GM21619 (cell line): ENCODE data around the gene TBC1D9.
"Not testable (repeated sequence)": the region's sequence is repeated elsewhere in the genome, so short reads cannot be mapped to it uniquely, and the experiment has no call there.

Experiments
- ATAC-seq: cut with Tn5 transposase; IDR thresholded peaks from one replicate; pipeline ENCODE4 v1.9.1; 2021; ENCODE audit not compliant: unreplicated experiment

Gene TBC1D9

GRCh38 chr4:140754918-140755773, 1.0 kb downstream of the TBC1D9 start:
- no peak for ATAC-seq

DNA sequence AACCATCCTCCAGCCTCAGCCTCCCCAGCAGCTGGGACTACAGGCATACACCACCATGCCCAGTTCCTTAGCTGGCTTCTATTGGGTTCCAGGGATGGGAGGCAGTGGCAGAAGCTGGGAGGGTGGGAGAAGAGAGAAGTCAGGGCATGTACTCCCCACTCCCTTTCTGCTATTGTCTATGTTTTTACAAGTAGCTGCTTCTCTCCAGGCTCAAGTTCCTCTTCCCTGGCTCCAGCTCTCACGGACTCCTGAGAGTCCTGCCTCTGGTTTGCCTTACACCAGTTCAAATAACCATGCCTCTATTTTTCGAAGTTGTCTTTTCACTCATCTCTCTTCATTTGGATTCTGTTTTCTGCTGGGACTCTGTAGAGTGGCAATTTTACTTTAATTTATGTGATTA, 2.9 kb downstream of the TBC1D9 start:
- ATAC-seq: no peak

DNA sequence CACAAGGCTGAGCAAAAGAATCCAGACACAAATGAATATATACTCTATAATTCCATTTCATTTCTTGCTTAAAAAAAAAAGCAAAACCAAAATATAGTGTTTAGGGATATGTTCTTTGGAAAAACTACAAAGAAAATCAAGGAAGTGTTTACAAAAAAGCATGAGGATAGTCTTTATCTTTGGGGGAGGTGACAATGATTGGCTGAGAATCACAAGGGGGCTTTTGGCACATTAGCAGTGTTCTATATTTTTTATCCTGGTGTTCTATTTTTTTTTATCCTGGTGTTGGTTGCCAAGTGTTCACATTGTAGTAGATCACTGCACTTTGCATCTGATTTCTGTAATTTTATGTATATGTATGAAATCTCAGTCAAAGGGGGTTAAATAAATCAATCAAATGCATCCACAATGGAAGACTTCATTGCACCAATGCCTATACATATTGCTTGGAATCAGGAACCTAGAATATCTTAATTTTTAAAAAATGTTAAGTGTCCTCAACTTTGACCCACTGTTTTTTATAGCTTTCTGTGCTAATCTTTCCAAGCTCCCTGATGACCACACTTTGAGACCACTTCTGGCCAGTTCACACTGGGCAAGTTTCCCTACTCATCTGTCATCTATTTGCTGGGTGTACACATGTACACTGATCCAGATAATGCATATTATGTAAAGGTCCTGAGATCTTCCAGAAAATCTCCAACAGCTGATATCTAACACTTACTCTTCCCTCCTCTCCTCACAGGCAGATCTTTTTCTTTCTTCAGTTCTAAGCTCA, 3.7 kb downstream of the TBC1D9 start:
- no peak for ATAC-seq

DNA sequence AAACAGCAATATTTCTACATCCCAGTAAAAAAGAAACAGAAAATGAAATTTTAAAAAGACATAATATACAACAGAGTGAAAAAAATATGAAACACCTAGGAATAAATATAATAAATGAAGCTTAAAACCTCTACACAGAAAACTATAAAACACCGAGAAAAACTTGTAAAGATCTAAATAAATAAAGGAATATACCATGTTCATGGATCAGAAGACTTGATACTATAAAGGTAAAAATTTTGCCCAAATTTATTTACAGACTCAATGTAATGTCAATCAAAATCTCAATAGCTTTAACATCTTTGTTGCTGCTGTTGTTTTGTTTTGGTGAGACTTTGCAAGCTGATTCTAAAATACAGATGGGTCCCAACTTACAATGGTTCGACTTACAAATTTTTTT, 5.7 kb downstream of the TBC1D9 start:
- ATAC-seq: no peak

DNA sequence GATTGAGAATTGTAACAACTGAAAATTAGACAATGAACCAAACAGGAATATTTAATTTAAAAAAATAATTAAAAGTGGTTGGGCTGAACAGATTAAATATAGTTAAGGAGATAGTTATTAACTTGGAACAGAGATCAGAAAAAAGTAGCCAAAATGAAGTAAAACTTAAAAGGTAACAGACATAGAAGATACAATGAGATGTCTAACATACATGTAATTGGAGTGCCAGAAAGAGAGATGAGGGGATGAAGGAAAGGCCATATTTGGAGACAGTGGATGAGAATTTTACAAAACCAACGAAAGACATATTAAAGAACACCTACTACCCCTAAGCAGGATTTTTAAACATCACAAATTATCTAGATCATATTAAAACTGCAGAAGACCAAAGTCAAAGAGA, 8.0 kb downstream of the TBC1D9 start:
- no peak for ATAC-seq

DNA sequence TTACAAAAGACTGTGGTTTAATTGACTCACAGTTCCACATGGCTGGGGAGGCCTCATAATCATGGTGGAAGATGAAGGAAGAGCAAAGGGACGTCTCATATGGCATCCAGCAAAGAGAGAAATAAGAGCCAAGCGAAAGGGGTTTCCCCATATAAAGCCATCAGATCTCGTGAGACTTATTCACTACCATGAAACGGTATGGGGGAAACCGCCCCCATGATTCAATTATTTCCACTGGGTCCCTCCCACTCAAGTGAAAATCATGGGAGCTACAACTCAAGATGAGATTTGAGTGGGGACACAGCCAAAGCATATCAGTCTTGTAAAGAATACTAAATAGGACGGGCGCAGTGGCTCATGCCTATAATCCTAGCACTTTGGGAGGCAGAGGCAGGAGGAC, 9.6 kb downstream of the TBC1D9 start:
- ATAC-seq: not testable (repeated sequence)

GRCh38 chr4:140744421-140744820, 11.8 kb downstream of the TBC1D9 start:
- no peak for ATAC-seq

- peak; percentile 77 for ATAC-seq
These were observed 12.8 kb downstream of the TBC1D9 start for GRCh38 chr4:140743194-140743931.

GRCh38 chr4:140742838-140743193, 13.4 kb downstream of the TBC1D9 start:
- ATAC-seq: peak; percentile 10

DNA sequence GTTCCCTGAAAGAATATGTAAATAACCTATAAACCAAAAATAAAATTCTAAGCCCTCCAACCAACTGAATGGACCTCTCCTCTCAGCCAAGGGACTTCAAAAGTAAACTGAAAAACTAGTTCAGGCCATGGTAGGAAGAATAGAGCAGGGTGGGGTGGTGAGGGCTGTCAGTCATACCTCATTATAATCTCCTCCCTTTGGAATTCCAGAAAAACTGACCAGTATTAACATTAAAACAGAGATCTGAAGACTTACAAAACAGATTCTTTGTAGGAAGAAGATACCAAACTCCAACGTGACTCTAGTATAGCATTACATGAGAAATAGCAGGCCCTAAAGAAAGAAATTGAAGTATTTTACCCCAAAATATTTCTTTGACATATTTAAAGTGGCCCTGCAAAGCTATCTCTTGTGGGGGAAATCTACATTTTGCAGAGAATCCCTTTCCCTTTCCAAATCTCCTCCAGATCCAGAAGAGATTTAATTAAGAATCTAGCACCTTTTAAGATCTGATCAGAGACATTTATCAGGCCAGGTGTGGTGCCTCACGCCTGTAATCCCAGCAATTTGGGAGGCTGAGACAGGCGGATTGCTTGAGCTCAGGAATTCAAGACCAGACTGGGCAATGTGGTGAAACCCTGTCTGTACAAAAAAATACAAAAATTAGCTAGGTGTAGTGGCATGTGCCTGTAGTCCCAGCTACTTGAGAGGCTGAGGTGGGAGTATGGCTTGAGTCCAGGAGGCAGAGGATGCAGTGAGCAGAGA, 15.1 kb downstream of the TBC1D9 start:
- ATAC-seq: no peak

- no peak for ATAC-seq
These were observed 15.8 kb downstream of the TBC1D9 start for GRCh38 chr4:140740422-140740821.

DNA sequence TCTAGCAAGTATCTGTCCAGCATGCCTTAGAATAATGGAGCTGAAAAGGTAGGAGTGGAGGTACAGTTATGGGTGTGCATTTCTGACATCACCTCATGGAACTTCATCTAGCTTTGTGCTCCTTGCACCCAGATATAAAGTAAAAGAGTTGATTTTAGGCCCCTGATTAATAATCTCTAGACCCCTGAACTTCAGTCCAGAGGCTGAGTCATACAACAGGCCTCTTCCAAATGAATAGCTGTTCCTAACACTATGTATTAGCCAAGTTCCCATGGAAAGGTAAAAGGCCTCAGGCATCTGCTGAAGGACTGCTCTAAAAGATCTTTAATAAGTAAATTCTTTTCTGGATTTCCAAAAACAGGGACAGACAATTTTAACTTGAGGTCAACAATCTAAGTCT, 16.2 kb downstream of the TBC1D9 start:
- no peak for ATAC-seq

GRCh38 chr4:140738139-140738538, 18.0 kb downstream of the TBC1D9 start:
- no peak for ATAC-seq

DNA sequence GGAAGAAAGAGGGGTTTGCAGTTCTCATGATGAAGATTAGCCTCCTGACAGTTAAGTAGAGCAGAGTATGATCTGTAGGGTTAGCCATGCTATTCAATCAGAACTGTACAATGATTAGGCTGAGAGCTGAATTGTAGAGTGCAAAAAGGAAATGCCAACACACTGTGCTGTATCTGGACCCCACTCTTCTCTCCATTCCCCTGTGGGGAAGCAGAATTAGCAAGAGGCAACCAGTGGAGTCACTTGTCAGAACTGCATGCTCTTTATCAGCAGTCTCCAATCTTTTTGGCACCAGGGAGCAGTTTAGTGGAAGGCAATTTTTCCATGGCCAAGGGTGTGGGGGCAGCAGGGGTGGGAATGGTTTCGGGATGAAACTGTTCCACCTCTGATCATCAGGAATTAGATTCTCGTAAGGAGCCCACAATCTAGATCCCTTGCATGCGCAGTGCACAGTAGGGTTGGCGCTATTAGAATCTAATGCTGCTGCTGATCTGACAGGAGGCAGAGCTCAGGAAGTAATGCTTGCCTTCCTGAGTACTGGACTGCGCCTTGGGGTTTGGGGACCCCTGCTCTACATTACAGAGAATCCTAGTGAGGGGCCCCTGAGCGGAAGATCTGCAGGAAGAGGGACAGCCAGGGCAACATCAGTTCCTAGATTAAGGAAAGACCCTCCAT, 19.4 kb downstream of the TBC1D9 start:
- ATAC-seq: no peak

DNA sequence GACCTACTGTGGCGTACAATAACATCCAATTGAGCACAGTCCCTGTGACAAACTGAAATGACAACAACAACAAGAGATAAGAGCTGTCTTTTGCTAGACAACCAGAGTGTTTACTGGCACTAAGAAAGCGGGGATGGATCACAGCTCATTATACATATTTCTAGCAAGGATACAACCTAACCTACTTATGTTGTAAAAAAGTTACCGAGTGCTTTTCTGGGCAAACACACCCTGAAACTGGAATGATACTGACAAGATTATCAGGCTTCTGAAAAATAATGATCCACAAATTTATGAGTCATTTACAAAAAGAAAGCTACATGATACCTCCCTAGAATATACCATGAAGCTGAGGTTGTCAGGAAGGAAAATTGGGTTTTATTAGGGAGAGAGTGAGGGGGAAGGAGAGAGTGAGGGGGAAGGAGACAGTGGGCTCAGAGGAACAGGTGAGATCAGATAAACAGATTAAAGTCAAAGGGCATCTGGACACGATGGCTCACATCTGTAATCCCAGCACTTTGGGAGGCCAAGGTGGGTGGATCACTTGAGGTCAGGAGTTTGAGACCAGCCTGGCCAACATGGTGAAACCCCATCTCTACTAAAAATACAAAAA, 20.3 kb downstream of the TBC1D9 start:
- no peak for ATAC-seq

GRCh38 chr4:140735317-140735716, 20.9 kb downstream of the TBC1D9 start:
- ATAC-seq: no peak

GRCh38 chr4:140732780-140733179, 23.4 kb downstream of the TBC1D9 start:
- no peak for ATAC-seq

GRCh38 chr4:140729344-140730049, 26.7 kb downstream of the TBC1D9 start:
- ATAC-seq: no peak

DNA sequence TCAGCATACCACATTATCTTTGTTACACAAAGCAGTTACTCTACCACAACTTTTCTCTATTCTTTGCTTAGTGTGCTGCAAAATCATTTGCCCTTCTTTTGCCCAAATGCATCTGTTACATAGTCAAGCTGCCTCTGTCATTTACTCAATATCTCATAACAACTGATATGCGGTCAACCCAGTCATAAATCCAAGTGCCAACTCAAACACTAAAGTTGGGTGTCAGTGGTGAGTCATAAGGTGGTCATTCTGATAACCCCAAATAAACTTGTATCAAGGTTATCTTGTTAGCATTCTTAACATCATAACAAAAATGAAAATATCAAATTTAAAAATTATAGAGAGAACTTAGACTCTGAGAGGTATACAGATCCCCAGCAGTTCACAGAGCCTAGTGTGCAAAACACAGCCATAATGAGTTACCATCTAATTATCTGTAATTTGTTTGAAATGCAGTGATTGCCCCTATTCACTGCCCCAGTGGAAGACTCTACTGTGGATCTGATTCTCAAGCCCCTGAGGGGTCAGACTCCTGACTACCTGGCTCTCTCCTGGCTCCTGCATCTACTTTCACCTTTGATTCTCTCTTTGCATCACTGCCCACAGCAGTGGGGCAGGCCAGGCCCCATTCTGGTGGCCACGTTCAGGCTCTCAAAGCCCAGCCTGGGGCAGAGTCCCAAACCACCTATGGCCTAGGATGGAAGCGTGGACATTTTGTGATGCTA, 29.2 kb downstream of the TBC1D9 start:
- no peak for ATAC-seq
